Erythroblast (primary cell): ENCODE results near the gene IGF1.

Experiments
- GATA1 ChIP-seq: IDR thresholded peaks from 2 replicates; pipeline ENCODE4 v1.6.1; 2011; ENCODE audit warnings: low read depth, mild to moderate bottlenecking, control low read depth, low read length, moderate library complexity
- POLR2A ChIP-seq: IDR thresholded peaks from 2 replicates; pipeline ENCODE4 v1.6.1; 2011; ENCODE audit warnings: mild to moderate bottlenecking, low read length

- TF ChIP-seq POLR2A, result no peak
- TF ChIP-seq GATA1, result no peak
Observed at GRCh38 chr12:102408487-102409297, 71.7 kb downstream of the IGF1 start.
